OCI-LY1 (cell line): Measurements from ENCODE around the gene ATG7.

ENCODE experiments used
- H2AFZ ChIP-seq: fragments of 200-600 bp; sonication (generic), shearing (Covaris generic); 2 replicates; pipeline ENCODE4 v1.6.0; 2014; ENCODE audit warnings: antibody characterized with exemption, mild to moderate bottlenecking, low read length
- H3F3A ChIP-seq: fragments of 200-600 bp; sonication (generic), shearing (Covaris generic); 2 replicates; pipeline ENCODE4 v1.6.0; 2014; ENCODE audit warnings: mild to moderate bottlenecking, antibody characterized with exemption, low read length, moderate library complexity; ENCODE audit not compliant: insufficient read depth
- H3K27ac ChIP-seq: fragments of 200-600 bp; sonication (generic); 2 replicates; pipeline ENCODE4 v1.5.1; 2014; ENCODE audit warnings: low read length, mixed run types, mild to moderate bottlenecking, low read depth; ENCODE audit not compliant: poor library complexity, severe bottlenecking
- H3K27me3 ChIP-seq: fragments of 200-600 bp; sonication (generic); 2 replicates; pipeline ENCODE4 v1.6.0; 2014; ENCODE audit warnings: antibody characterized with exemption, mild to moderate bottlenecking, low read length, moderate library complexity; ENCODE audit not compliant: insufficient read depth
- H3K36me3 ChIP-seq: fragments of 200-600 bp; sonication (generic); 2 replicates; pipeline ENCODE4 v1.6.1; 2014; ENCODE audit warnings: mild to moderate bottlenecking, antibody characterized with exemption, low read length, moderate library complexity, mixed read lengths; ENCODE audit not compliant: insufficient read depth
- H3K4me1 ChIP-seq: fragments of 200-600 bp; sonication (generic); 2 replicates; pipeline ENCODE4 v1.5.1; 2014; ENCODE audit warnings: mild to moderate bottlenecking, low read length, moderate library complexity; ENCODE audit not compliant: insufficient read depth, severe bottlenecking
- H3K4me2 ChIP-seq: fragments of 200-600 bp; sonication (generic), shearing (Covaris generic); 2 replicates; pipeline ENCODE4 v1.6.1; 2014; ENCODE audit warnings: low read length
- H3K4me3 ChIP-seq: fragments of 200-600 bp; sonication (generic); 2 replicates; pipeline ENCODE4 v1.5.1; 2014; ENCODE audit warnings: low read length, low read depth, mild to moderate bottlenecking, mixed read lengths; ENCODE audit not compliant: poor library complexity, severe bottlenecking
- H3K79me2 ChIP-seq: fragments of 200-600 bp; shearing (Covaris generic); 2 replicates; pipeline ENCODE4 v1.6.1; 2016; ENCODE audit warnings: mixed run types, low read length, mixed read lengths; ENCODE audit not compliant: insufficient read depth
- H3K9ac ChIP-seq: fragments of 200-600 bp; sonication (generic), shearing (Covaris generic); 2 replicates; pipeline ENCODE4 v1.6.1; 2014; ENCODE audit warnings: mild to moderate bottlenecking, low read length, mixed read lengths
- H3K9me2 ChIP-seq: fragments of 200-600 bp; sonication (generic), shearing (Covaris generic); 2 replicates; pipeline ENCODE4 v1.6.1; 2014; ENCODE audit warnings: low read depth, mild to moderate bottlenecking, low read length, mixed read lengths
- H3K9me3 ChIP-seq: fragments of 200-600 bp; shearing (Covaris generic); 2 replicates; pipeline ENCODE4 v1.6.1; 2014; ENCODE audit warnings: low read length, mixed read lengths
- H4K20me1 ChIP-seq: fragments of 200-600 bp; sonication (generic), shearing (Covaris generic); 2 replicates; pipeline ENCODE4 v1.6.0; 2016; ENCODE audit warnings: mild to moderate bottlenecking, low read length; ENCODE audit not compliant: insufficient read depth
- EZH2 ChIP-seq: fragments of 200-600 bp; sonication (generic), shearing (Covaris generic); IDR thresholded peaks from 2 replicates; pipeline ENCODE4 v1.8.0; 2017; ENCODE audit warnings: borderline replicate concordance, mixed run types, mild to moderate bottlenecking, antibody characterized with exemption, low read length, moderate library complexity, mixed read lengths
- TF ChIP-seq, protein P1 (sequence below): fragments of 200-600 bp; sonication (generic), shearing (Covaris generic); IDR thresholded peaks from 2 replicates; pipeline ENCODE4 v1.5.1; 2017; ENCODE audit warnings: mild to moderate bottlenecking, antibody characterized with exemption, low read length, moderate library complexity, mixed read lengths

ATG7 gene

DNA sequence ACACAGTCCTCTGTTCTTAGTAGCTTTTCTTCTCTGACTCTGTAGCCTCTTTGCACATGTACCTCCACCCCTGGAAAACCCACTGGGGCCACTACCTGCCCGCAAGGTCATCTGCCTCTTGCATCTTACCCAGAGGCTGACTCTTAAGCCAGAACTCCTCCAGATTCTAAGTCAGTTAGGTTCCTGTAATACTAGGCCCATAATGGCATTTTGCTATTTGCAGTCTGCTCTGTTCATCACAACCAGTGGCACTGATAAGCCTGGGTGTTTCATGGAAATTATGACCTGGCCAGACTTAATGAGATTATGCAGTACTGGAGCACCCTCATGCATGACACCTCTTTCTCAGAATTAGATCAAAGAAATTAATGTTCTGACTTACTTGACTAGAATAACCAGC is 31.7 kb upstream of the ATG7 start:
- H3K27ac ChIP-seq = no peak overlapping the region
- H3F3A ChIP-seq = no peaks in the 10 kb centered on the region
- H3K4me2 ChIP-seq = no peak overlapping the region
- no peaks in the 10 kb centered on the region for H3K79me2 ChIP-seq
- H3K36me3 ChIP-seq = no peaks in the 10 kb centered on the region
- H3K9me2 ChIP-seq = no peaks in the 10 kb centered on the region
- no peak overlapping the region for H3K4me3 ChIP-seq
- no peak overlapping the region for H2AFZ ChIP-seq
- H3K9me3 ChIP-seq = no peaks in the 10 kb centered on the region
- H4K20me1 ChIP-seq = no peaks in the 10 kb centered on the region
- no peak for TF ChIP-seq EZH2
- TF ChIP-seq, protein P1, sequence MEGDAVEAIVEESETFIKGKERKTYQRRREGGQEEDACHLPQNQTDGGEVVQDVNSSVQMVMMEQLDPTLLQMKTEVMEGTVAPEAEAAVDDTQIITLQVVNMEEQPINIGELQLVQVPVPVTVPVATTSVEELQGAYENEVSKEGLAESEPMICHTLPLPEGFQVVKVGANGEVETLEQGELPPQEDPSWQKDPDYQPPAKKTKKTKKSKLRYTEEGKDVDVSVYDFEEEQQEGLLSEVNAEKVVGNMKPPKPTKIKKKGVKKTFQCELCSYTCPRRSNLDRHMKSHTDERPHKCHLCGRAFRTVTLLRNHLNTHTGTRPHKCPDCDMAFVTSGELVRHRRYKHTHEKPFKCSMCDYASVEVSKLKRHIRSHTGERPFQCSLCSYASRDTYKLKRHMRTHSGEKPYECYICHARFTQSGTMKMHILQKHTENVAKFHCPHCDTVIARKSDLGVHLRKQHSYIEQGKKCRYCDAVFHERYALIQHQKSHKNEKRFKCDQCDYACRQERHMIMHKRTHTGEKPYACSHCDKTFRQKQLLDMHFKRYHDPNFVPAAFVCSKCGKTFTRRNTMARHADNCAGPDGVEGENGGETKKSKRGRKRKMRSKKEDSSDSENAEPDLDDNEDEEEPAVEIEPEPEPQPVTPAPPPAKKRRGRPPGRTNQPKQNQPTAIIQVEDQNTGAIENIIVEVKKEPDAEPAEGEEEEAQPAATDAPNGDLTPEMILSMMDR = no peak
- H3K9ac ChIP-seq = no peak overlapping the region
- no peaks in the 10 kb centered on the region for H3K4me1 ChIP-seq
- H3K27me3 ChIP-seq = no peaks in the 10 kb centered on the region

DNA sequence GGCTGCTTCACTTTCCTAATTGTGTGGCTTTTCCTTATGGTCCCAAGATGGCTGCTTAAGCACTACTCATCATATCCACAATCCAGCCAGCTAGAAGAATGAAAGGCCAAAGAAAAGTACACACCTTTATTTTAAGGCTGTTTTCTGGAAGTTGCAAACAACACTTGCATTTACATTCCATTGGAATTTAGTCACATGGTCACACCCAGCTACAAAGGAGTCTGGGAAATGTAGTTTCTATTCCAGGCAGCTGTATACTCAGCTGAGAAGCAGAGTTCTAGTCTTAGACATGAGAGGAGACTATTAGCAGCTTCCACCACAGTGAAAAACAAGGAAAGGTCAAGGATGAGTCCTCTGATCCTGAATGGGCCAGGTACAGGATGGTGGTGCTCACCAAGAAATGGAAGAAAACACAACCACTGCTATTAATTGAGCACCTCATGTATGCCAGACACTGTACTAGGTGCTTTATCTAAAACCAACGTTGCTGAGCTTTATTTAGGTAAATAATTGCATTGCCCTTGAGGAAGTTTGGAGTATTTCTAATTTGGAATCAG is 28.0 kb upstream of the ATG7 start:
- TF ChIP-seq, protein P1 = no peak
- TF ChIP-seq EZH2 = no peak
- H3K9ac ChIP-seq = no peak overlapping the region
- H4K20me1 ChIP-seq = no peaks in the 10 kb centered on the region
- H3K79me2 ChIP-seq = no peaks in the 10 kb centered on the region
- no peaks in the 10 kb centered on the region for H3K27me3 ChIP-seq
- no peak overlapping the region for H3K4me2 ChIP-seq
- H3K27ac ChIP-seq = no peak overlapping the region
- no peaks in the 10 kb centered on the region for H3K4me1 ChIP-seq
- H3K4me3 ChIP-seq = no peak overlapping the region
- no peaks in the 10 kb centered on the region for H3K36me3 ChIP-seq
- no peaks in the 10 kb centered on the region for H3F3A ChIP-seq
- H2AFZ ChIP-seq = no peak overlapping the region
- H3K9me2 ChIP-seq = no peaks in the 10 kb centered on the region
- H3K9me3 ChIP-seq = no peaks in the 10 kb centered on the region

DNA sequence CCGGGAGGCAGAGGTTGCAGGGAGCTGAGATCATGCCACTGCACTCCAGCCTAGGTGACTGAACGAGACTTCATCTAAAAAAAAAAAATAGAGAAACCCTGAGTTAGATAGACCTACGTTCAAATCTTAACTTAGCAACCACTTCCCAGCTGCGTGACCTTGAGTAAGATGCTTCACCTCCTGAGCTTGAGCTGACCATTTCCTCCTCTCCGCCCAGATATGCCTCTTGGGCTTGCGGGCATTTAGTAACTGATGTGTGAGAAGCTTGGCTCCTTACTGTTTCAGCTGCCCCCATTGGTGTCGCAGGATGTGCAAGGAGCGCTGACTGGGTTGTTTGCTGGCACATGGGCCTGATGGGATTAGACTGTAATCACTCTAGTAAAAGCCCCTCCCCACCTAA is 26.9 kb upstream of the ATG7 start:
- H3K4me3 ChIP-seq = no peak overlapping the region
- H3K27me3 ChIP-seq = no peaks in the 10 kb centered on the region
- no peaks in the 10 kb centered on the region for H3K79me2 ChIP-seq
- H3K9ac ChIP-seq = no peak overlapping the region
- no peaks in the 10 kb centered on the region for H3F3A ChIP-seq
- no peak overlapping the region for H3K4me2 ChIP-seq
- no peaks in the 10 kb centered on the region for H3K4me1 ChIP-seq
- no peaks in the 10 kb centered on the region for H3K36me3 ChIP-seq
- no peaks in the 10 kb centered on the region for H4K20me1 ChIP-seq
- TF ChIP-seq, protein P1 = no peak
- no peak for TF ChIP-seq EZH2
- H3K9me2 ChIP-seq = no peaks in the 10 kb centered on the region
- no peaks in the 10 kb centered on the region for H3K9me3 ChIP-seq
- H3K27ac ChIP-seq = no peak overlapping the region
- no peak overlapping the region for H2AFZ ChIP-seq
